ENCODE results near the gene RXRA. TPM values are rescaled to one million over a fixed set of nuclear protein-coding genes. Genes with fewer than 3 reads are reported as not detected.

Gene RXRA
- total and polyA plus RNA-seq, 2 donors (not counting 3 experiments of a cell fraction or from before 2014, with no cell fraction given): 15.4 to 37.4 TPM

- H3K4me2 ChIP-seq (ENCODE audit: insufficient read depth, low read length): no peak overlapping the region
Observed at GRCh38 chr9:134433909-134434882, 107.9 kb downstream of the RXRA start.

More at GRCh38 chr9:134433909-134434882, 107.9 kb downstream of the RXRA start:
- Histone ChIP-seq H4K20me1 (replicated peaks; ENCODE audit: control insufficient read depth, extremely low read depth, insufficient read depth, low read length) (no peaks in the 10 kb centered on the region), H3K4me3 (replicated peaks in 1 of 3; ENCODE audit: insufficient read depth in 1 of 3, low read depth in 1 of 3, low read length in 3 of 3) (no peak overlapping the region), H3K9me3 (replicated peaks; ENCODE audit: control insufficient read depth, insufficient read depth, low read length) (no peaks in the 10 kb centered on the region), H3K27me3 (ENCODE audit: control insufficient read depth in 2 of 2, insufficient read depth in 2 of 2, low read length in 2 of 2) (no peaks in the 10 kb centered on the region), H2AFZ (ENCODE audit: low read depth, low read length) (no peak overlapping the region), H3K9me1 (replicated peaks; ENCODE audit: control insufficient read depth, extremely low read depth, insufficient read depth, low read length) (no peaks in the 10 kb centered on the region), H3K9ac (replicated peaks; ENCODE audit: extremely low read depth, insufficient read depth, low read length) (no peak overlapping the region), H3K36me3 (ENCODE audit: control insufficient read depth in 2 of 2, extremely low read depth in 1 of 2, insufficient read depth in 2 of 2, low read length in 2 of 2) (peaks cover 4 to 9% of the 10 kb centered on the region in 2 experiments), H3K79me2 (ENCODE audit: control insufficient read depth, insufficient read depth, low read length) (no peaks in the 10 kb centered on the region), H3K27ac (ENCODE audit: insufficient read depth, low read depth, low read length) (peak overlapping the region; percentile 24), H3K4me1 (ENCODE audit: control insufficient read depth, extremely low read depth, insufficient read depth, low read length) (peaks cover 7% of the 10 kb centered on the region)
- intact Hi-C loops (cut with micrococcal nuclease) (loop anchor here (2.0 kb wide), 4 partner anchors 19 to 107 kb away; partner anchors contain the start of gene RXRA), dilution Hi-C loops (cut with MboI; ENCODE audit: extremely low pct_ligation_motif_present, low sequenced_read_pairs) (no loop called here)
- FAIRE-seq: no peak
- BruUV-seq (replicated peaks): no TSS peak
- TF ChIP-seq, protein P1, sequence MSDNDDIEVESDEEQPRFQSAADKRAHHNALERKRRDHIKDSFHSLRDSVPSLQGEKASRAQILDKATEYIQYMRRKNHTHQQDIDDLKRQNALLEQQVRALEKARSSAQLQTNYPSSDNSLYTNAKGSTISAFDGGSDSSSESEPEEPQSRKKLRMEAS (IDR thresholded peaks at IDR 0.05; ENCODE audit: insufficient read depth, insufficient read length): no peak
- TF ChIP-seq JUN (IDR thresholded peaks at IDR 0.05; ENCODE audit: borderline replicate concordance, insufficient read depth, insufficient read length, low read depth) (no peak), GATA2 (IDR thresholded peaks at IDR 0.05; ENCODE audit: insufficient read depth, insufficient read length, low read depth, low read length) (no peak), POLR2AphosphoS5 (IDR thresholded peaks at IDR 0.05; ENCODE audit: insufficient read depth, low read depth, low read length) (no peak), POLR2A (IDR thresholded peaks at IDR 0.05; ENCODE audit: low read depth, low read length) (no peak), EZH2 (IDR thresholded peaks at IDR 0.05; ENCODE audit: borderline replicate concordance, low read depth, low read length, severe bottlenecking) (no peak), FOS (IDR thresholded peaks at IDR 0.05; ENCODE audit: borderline replicate concordance, insufficient read depth, low read length) (no peak), MYC (IDR thresholded peaks at IDR 0.05; ENCODE audit: low read depth, low read length) (no peak)
- TF ChIP-seq, protein P2, sequence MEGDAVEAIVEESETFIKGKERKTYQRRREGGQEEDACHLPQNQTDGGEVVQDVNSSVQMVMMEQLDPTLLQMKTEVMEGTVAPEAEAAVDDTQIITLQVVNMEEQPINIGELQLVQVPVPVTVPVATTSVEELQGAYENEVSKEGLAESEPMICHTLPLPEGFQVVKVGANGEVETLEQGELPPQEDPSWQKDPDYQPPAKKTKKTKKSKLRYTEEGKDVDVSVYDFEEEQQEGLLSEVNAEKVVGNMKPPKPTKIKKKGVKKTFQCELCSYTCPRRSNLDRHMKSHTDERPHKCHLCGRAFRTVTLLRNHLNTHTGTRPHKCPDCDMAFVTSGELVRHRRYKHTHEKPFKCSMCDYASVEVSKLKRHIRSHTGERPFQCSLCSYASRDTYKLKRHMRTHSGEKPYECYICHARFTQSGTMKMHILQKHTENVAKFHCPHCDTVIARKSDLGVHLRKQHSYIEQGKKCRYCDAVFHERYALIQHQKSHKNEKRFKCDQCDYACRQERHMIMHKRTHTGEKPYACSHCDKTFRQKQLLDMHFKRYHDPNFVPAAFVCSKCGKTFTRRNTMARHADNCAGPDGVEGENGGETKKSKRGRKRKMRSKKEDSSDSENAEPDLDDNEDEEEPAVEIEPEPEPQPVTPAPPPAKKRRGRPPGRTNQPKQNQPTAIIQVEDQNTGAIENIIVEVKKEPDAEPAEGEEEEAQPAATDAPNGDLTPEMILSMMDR (IDR thresholded peaks at IDR 0.05; ENCODE audit: extremely low read depth in 1 of 2, insufficient read depth in 1 of 2, low read depth in 1 of 2, low read length in 2 of 2): no peak
- POLR2A ChIA-PET: interaction anchor here (0.5 kb wide), 1 partner anchor 270 kb away, joined by 6 read pairs; no protein-coding TSS in a partner anchor
- CTCF ChIA-PET: interaction anchor here (0.6 to 2.3 kb wide), 19 partner anchors 9 to 270 kb away, joined by 3 to 21 read pairs (median 5); partner anchors contain the start of gene RNU6ATAC
- DNase-seq (ENCODE audit: low read depth, low spot score): no peak

All from endothelial cell of umbilical vein (primary cell).